Activated CD8-positive, alpha-beta memory T cell treated with anti-CD3 and anti-CD28 coated beads for 48 hours (primary cell): Measurements from ENCODE around the gene AMT.
A peak's percentile ranks its signal among the peaks of the same experiment; 100 is the strongest.
"Not testable (repeated sequence)": the region's sequence is repeated elsewhere in the genome, so short reads cannot be mapped to it uniquely, and the experiment has no call there.

Source experiments
- DNase-seq, 3 experiments: peaks; one replicate each; pipeline ENCODE4 v3.0.0-alpha.2; 2020; ENCODE audit warnings: low read depth in 2 of 3, low spot score in 2 of 3

Gene AMT

DNA sequence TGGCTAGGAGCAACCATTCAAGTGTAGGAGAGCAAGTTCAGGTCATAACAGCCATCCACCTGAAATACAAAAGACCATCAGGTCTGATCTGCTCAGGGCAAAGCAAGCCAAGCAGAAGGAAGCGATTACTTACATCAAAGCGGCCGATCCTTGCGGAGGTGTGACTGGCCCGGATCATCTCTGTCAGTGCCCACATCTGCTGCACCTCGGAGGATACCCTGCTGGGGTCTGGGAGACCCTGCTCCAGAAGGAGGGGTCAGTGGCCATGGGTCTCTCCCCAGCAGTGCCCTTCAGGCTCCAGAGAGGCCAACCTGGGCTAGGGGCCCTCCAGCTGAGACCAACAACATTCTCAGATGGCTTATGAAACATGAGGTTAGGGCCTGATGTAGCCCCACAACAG, 2.5 kb upstream of the AMT start:
- DNase-seq = no peak

DNA sequence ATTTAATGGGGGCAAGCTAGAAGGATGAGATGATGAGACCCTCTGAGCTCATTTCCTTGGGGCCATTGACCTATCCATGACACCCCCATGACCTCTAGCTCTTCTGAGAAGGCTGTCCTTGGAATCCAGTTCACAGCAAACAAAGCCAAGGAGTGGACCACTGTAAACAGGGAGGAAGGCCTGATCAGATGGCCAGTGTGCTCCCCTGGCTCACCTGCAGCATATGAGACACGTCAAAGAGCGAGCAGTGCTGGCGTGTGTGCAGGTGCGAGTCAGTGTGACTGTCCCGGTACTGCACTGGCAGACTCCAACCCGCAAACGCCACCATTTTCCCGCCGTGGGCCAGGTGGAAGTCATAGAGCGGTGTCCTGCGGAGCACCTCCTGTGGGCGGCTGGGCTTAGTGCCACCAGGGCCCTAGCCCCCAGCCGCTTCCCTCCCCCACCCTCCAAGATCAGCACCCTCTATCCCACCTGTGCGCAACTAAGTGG, 339 bp downstream of the AMT start:
- no peak for DNase-seq

DNA sequence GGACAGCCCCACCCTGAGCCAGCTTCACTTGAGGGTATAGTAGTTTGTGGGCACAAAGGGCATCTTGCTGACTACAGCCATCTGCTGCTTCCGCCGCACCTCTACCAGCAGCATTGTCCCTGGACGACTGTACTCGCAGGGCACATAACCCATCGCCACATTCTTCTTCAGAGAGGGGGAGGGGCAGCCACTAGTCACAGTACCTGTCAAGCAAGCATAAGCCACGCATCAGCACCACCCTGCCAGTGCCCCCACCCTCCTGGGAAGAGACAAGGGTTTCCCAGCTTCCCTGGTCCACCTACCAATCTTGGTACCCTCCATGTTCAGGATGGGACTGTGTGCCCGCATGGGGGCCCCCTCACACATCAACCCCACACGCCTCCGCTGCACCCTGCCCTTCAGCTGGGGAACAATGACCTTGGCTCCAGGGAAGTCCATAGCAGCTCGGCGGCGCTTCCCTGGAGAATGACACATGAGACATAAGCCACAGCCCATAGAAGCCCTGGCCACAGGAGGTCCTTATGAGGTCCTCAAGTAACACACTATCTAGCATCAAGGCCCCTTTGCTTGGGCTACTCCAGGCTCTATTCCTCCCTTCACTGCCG, 4.7 kb downstream of the AMT start:
- no peak for DNase-seq

DNA sequence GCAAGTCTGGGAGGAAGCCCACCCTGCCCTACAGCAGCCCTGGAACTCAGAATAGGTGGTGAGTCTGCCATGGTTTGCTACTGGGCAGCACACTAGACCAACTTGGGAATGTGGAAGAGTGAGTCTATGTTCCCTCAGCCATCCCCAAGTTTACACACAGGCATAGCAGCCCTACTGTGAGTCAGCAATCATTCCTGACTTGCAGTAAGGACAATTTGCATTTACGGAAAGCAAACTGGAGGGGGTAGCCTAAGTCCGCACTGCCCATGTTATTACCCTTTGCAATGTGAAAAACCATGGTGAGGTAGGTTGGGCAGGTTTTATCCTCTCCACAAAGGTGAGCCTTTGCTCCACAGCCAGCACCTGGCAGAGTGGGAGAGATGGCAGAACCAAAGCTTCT, 5.4 kb downstream of the AMT start:
- DNase-seq = no peak

DNA sequence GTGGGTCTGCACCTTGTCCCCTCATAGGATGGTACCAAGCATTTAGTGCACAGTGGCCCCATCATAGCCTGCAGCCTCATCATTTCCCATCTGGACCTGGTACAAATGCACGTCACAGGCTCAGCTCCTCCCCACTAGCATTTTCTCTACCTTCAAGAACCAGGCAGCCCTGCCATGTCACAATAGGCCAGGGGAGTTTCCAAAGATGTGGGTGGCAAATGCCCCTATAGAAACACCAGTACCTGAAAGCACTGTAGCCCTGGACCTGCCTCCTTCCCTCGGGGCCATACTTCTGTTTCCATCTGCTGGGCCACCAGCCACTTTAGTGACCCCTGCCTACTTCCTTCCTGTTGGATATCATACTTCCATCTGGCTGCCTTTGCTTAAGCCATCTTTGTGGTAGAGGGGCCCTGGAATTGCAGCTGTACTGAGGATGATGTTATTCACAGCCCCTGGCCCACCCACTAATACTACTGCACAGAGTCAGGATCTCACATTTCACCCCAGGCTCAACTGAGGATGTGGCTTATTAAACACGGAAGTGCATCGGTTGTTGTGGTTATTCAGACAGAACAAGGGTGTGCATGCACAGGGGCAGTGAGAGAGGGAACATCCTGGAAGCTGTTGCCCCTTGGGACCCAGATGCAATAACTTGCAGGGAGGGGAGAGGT, 6.2 kb downstream of the AMT start:
- peak in 2 of 3 experiments; percentile 29 to 41 for DNase-seq

DNA sequence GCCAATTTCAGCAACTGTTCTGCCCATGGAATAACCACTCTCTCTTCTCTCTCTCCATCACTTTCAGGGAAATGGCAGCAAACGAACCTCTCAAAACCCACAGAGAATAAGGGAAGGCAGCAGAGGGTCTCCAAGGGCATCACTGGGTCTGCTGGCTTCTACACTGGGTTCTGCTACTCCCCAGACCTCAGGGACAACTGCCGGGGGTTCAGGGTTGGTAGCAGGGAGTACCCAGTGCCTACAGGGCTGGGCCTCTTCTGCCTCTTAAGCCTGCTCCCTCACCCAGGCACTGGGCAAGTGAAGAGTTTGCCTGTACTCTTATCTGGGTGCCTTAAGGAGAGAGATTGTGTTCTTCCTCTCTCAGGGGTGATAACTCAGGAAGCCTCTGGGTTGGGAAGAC, 7.5 kb downstream of the AMT start:
- no peak for DNase-seq

DNA sequence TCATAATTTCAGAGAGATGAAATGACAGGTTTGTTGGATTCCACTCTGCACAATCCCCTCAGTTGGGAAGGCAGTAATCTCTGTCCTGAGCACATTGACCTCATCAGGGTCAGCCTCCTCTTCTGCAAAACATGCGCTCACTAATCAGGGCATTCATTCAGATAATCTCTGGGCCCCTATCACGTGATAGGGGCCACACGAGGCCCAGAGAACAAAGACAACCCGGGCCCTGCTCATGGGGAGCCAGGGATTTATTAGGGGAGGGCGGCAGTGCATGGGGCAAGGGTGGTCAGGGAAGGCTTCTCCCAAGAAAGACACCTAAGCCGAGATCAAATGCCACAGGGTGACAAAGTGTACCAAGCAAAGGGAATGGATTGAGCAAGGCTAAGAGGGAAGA, 8.9 kb downstream of the AMT start:
- no peak for DNase-seq

DNA sequence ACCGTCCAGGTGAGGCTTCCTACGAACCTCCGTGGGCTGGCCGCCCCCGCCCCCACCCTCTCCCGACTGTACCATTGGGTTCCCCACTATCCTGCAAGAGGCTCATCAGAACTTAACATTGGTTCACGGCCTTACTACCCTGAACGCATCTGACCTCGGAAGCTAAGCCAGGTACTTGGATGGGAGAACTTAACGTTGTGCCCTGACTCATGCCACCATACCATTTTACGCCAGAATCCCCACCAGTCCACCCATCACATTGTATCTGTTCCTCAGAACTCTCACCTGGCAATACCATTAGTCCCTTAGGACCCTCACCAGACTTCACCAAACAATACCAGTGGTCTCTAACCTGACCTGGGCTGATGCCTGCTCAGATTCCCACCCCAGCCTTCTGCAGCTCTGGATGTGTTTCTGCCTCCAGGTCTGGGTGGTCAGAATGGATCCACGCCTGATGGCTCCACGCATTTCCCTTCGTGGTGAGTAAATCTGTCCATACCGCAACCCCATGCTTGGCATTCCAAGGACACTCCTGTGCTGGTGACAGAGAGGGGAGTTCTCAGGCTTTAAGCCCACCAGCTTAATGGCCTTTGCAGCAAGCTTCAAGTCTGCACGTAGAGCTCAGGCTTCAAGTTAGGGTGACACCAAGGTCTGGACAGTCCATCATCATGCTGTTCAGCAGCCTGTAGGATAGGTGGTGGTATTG, 9.5 kb downstream of the AMT start:
- no peak for DNase-seq

DNA sequence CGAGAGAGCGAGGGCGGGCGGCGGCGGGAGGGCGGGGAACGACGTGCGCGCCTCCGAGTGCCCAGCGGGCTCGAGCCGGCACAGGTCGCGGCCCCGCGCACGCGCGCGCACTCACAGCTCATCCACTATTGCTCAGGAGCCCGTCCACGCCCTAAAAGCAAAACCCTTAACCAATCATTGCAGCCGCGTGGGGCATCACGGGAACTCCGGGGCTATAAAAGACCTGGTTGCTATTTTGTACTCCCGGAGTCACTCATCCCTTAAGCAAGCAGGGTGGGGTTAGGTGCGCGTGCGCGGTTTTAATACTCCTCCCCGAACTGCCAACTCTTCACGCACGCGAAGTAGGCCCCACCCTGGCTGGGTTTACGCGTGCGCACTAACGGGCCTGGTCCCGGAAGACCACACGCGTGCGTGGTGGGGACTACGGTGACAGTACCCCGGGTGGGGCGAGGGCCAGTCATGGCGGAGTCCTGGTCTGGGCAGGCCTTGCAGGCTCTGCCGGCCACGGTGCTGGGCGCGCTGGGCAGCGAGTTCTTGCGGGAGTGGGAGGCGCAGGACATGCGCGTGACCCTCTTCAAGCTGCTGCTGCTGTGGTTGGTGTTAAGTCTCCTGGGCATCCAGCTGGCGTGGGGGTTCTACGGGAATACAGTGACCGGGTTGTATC, 10.2 kb downstream of the AMT start, which contains the start of the genes RHOA and TCTA:
Gene RHOA, minus strand, starts transcription at position 9 of the 664 bp plus-strand sequence. CDS start 36,387 bp downstream, outside the sequence.
Gene TCTA, plus strand, starts transcription at position 456 of the 664 bp plus-strand sequence. Its CDS starts 4 bp downstream, at position 460.
- peak; percentile 93 to 97 (median 97) for DNase-seq

DNA sequence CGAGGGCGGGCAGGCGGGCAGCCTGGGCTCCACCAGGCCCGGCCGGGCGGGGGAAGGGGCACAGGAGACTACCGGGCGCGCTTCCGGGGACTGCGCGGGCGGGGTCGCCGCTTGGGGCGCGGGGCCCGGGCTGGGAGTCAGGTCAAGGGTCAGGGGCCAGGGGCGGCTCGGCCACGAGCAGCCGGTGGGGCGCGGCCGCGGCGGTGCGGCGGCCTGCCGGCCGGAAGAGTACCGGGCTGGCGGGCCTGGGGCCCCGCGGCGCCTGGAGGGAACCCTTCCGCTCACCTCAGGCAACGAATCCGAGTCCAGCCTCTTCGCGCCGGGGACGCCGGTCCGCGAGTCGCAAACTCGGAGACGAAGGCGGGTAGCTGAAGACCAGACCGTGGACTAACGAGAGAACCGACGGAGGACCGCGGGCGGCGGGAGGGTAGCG, 10.7 kb downstream of the AMT start:
- DNase-seq = peak in 2 of 3 experiments; percentile 20 to 42

DNA sequence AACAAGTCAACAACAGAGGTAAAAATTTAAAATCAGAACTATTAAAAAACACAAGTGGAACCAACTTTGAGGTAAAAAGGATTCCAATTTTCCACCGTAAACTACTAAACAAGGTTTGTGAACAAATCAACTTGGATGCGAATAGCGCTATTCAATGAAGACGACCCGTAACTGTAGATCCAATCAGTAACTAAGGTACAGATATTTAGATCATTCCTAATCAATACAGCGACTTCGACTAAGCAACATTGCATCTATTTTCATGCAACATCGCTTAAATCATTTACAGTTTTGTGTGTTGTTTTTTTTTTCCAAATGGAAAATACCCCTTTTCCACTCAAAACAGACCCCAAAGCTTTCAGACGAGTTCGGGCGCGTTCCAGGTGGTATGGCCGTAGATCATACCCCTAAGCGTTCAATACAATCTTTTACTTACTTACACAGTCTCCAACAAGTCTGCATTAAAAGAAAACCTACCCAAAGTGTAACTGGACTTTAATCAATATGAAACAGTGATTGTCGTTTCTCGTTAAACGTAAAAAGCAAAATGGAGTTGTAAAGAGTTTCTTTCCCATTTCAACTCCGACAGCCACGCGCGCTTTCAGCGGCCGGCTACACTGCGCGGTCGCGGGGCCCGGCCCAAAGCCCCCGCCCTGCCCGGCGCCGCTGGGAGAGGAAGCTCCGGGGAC, 11.3 kb downstream of the AMT start:
- no peak for DNase-seq

DNA sequence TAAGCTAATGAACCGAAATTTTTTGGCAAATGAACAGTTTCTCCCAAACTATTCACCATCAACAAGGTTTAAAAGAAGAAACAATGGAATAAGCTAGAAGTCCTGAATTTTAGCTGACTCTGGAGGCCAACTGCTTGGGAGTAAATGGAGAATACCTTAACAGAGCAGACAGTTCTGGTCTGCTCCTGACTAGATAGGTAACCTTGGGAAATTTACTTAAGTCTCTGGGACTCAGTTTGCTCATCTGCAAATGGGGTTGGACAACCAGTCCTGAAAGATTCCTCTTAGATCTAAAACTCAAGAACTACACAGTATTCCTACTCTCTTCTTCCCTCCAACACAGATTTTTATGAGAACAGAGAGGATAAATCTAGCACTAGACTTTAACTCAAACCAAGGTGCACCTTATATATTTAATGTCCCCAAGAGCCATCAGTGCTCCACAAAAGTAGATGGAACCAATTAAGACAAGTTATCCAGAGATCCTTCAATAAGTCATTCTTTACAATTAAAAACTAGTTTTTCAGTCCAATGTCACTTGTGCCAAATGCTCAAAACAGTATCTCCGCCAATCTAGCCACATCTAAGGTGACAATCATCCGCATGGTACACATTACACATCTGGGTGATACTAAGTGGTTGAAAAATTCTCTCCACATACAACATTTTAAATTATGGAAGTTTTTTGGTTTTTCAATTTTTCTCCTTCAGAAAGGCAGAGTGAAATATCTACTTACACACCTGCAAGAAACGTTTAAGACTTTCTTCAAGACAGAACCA, 12.0 kb downstream of the AMT start:
- no peak for DNase-seq

DNA sequence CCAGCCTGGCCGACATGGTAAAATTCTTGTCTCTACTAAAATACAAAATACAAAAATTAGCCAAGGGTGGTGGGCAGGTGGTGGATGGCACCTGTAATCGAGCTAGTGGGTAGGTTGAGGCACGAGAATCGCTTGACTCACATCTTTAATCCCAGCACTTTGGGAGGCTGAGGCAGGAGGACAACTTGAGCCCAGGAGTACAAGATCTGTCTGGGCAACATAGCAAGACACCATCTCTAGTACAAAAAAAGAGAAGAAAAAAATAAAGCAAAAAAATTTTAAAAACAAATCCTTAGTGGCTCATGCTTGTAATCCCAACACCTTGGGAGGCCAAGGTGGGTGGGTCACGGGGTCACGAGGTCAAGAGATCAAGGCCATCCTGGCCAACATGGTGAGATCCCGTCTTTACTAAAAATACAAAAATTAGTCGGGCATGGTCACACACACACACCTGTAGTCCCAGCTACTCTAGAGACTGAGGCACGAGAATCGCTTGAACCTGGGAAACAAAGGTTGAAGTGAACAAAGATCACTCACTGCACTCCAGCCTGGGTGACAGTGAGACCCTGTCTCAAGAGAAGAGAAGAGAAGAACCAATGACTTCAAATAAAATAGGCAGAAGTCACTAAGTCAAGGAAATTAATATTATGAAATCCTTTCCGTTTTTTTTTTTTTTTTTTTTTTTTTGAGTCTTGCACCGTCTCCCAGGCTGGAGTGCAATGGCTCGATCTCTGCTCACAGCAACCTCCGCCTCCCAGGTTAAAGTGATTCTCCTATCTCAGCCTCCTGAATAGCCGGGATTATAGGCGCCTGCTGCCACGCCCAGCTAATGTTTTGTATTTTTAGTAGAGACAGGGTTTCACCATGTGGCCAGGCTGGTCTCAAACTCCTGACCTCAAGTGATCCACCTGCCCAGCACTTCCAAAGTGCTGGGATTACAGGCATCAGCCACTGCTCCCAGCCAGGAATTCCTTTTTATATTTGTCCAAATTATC, 15.4 kb downstream of the AMT start:
- DNase-seq = no peak

DNA sequence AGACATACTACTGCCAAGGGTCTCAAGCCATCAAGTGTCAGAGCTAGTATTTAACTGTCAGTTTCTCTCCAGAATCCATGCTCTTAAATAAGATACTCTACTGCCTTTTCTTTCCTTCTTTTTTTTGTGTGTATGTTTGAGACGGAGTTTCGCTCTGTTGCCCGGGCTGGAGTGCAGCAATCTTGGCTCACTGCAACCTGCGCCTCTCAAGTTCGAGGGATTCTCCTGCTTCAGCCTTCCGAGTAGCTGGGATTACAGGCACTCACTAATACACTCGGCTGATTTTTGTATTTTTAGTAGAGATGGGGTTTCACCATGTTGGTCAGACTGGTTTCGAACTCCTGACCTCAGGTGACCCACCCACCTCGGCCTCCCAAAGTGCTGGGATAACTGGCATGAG, 16.7 kb downstream of the AMT start:
- not testable (repeated sequence) for DNase-seq

DNA sequence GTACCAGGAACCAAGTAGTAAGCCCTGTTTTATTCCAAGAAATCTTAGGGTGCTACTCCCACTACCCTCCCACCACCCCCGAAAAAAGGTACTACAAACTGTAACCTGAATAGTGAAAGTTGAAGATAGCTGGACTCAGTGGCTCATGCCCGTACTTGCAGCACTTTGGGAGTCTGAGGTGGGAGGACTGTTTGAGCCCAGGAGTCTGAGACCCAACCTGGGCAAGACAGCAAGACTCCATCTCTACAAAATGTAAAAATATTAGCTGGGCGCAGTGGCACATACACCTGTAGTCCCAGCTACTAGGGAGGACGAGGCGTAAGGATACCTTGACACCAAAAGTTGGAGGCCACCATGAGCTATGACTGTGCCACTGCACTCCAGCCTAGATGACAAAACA, 18.4 kb downstream of the AMT start:
- no peak for DNase-seq

DNA sequence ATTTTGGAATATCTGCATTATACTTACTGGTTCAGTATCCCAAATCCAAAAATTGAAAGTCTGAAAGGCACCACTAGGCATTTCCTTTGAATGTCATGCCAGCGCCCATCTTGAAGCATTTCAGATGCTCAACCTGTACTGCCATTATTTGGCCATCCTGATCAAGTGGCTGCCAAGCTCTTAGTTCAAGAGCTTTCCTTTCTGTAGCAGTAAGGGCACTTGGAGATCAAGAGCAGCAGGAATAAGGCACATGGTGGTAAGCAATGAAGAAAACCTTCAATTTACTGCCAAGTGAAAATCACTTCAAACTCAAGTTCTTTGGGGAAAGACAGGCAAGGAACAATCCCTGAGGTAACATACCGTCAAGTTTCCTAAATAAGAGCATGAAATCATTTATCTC, 20.5 kb downstream of the AMT start:
- no peak for DNase-seq

DNA sequence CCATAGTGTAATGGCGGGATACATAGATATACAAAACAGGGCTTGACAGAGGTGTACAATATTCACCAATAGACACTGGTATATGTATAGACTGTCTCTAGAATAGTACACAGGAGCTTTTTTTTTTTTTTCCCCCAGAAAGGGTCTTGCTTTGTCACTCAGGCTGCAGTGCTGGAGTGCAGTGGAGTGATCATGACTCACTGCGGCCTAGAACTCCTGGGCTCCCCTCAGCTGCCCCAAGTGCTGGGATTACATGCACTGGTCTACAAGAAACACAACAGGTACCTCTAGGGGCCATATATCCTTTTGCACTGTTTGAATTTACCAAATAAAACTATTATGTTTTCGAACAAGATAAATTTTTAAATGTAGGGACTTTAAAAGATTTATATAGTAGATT, 22.8 kb downstream of the AMT start:
- no peak for DNase-seq

DNA sequence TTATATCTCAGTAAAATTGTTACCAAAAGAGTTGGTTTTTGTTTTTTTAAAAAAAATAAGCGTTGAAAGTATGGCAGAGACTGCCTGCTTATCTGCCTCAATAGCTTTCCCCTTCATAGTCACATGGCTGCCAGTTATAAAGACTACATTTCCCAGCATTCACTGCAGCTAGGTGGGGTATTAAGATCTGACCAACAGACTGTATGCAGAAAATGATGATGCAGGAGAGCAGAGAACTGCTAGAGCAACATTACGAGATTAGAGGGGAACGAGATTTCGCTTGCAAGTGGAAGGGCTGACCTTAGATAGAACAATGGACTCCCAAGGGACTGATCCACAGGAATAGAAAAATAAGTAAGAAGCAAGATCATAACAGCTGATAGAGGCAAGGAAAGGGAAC, 24.8 kb downstream of the AMT start:
- no peak for DNase-seq

DNA sequence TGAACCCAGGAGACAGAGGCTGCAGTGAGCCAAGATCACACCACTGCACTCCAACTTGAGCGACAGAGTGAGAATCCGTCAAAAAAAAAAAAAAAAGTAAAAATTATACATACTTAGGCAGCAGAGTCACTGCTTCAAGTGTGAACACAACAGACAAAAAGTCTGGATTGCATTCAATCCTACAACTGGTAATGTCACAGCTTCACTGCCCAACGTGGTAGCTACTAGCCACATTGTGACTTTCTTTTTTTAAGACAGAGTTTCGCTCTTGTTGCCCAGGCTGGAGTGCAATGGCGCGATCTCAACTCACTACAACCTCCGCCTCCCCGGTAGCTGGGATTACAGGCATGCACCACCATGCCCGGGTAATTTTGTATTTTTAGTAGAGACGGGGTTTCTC, 31.0 kb downstream of the AMT start:
- DNase-seq = not testable (repeated sequence)
